ENCODE measurements around the gene RASSF4.

Gene RASSF4

DNA sequence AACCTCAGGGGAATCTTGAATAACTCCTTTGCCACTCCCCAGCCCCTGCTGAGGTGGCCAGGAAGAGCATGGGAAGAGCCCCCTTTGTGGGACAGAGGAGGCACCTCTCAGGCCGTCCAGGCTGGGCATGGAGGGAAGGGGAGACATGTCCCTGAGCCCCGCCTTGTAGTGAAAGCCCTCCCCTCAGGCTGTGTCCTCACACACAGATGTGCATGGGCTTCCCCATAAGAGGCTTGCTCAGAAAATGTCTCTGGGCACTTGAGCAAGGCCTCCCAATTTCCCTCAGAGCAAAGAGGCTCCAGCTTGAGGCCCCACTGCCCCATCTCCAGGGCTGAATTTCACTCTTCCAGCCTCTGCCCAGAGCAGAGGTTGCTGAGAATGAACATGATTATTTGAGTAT lies 44.7 kb upstream of the RASSF4 start:
- in situ Hi-C loops (cut with HindIII; ENCODE audit: low sequenced_read_pairs): no loop called here
- no peak for DNase-seq (ENCODE audit: low read depth, low spot score)
- H3K4me3 ChIP-seq (ENCODE audit: low read depth, low read length): no peak overlapping the region
- TF ChIP-seq, protein P1, sequence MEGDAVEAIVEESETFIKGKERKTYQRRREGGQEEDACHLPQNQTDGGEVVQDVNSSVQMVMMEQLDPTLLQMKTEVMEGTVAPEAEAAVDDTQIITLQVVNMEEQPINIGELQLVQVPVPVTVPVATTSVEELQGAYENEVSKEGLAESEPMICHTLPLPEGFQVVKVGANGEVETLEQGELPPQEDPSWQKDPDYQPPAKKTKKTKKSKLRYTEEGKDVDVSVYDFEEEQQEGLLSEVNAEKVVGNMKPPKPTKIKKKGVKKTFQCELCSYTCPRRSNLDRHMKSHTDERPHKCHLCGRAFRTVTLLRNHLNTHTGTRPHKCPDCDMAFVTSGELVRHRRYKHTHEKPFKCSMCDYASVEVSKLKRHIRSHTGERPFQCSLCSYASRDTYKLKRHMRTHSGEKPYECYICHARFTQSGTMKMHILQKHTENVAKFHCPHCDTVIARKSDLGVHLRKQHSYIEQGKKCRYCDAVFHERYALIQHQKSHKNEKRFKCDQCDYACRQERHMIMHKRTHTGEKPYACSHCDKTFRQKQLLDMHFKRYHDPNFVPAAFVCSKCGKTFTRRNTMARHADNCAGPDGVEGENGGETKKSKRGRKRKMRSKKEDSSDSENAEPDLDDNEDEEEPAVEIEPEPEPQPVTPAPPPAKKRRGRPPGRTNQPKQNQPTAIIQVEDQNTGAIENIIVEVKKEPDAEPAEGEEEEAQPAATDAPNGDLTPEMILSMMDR (IDR thresholded peaks at IDR 0.05; ENCODE audit: low read depth, low read length): no peak

DNA sequence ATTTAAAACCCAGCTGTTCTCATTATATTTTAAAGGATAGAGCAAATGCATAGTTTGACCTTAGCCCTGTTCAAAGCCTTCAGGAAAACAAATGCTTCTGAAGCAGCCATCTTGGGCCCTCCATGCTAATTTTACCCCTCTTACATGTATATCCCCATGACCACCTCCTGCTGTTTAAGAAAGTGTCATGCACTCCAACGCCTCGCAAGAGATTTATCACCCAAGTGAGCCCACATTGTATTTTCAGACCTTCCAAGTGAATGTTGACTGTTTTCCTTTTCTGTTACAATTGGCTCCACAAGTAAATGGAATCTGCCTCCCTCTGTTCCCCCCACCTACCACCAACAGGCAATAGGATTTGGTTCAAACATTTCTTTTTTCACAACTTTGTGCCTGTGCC lies 43.2 kb upstream of the RASSF4 start:
- no peak for DNase-seq (ENCODE audit: low read depth, low spot score)
- H3K4me3 ChIP-seq (ENCODE audit: low read depth, low read length): no peak overlapping the region
- TF ChIP-seq, protein P1 (IDR thresholded peaks at IDR 0.05; ENCODE audit: low read depth, low read length): no peak
- in situ Hi-C loops (cut with HindIII; ENCODE audit: low sequenced_read_pairs): no loop called here

DNA sequence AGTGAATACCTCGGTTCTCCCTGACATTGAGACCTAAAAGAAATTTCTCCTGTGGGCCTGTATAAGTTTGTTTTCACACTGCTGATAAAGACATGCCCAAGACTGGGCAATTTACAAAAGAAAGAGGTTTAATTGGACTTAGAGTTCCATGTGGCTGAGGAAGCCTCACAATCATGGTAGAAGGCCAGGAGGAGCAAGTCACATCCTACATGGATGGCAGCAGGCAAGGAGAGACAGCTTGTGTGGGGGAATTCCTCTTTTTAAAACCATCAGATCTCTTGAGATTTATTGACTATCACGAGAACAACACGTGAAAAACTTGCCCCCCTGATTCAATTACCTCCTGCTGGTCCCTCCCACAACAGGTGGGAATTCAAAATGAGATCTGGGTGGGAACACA lies 41.8 kb upstream of the RASSF4 start:
- no peak for DNase-seq (ENCODE audit: low read depth, low spot score)
- TF ChIP-seq, protein P1 (IDR thresholded peaks at IDR 0.05; ENCODE audit: low read depth, low read length): no peak
- no peak overlapping the region for H3K4me3 ChIP-seq (ENCODE audit: low read depth, low read length)
- in situ Hi-C loops (cut with HindIII; ENCODE audit: low sequenced_read_pairs): no loop called here

DNA sequence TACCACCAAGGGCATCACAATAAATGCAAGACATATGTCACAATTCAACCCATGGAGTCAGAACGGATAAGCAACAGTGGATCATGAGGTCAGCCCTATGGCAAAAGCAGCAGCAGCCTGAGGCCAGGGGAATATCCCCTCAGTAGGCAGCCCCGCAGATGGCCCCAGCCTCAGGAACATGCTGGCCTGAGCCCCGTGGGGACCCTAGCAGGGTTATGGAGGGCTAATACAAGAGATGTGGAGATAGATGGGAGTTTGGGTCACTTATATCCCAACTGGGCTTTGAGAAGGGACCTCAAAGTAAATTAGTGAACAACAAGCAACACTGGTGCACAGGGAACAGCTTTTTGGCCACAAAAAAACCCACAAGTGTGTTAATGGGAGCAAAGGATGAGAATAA lies 39.4 kb upstream of the RASSF4 start:
- in situ Hi-C loops (cut with HindIII; ENCODE audit: low sequenced_read_pairs): no loop called here
- TF ChIP-seq, protein P1 (IDR thresholded peaks at IDR 0.05; ENCODE audit: low read depth, low read length): no peak
- DNase-seq (ENCODE audit: low read depth, low spot score): no peak
- H3K4me3 ChIP-seq (ENCODE audit: low read depth, low read length): no peak overlapping the region

DNA sequence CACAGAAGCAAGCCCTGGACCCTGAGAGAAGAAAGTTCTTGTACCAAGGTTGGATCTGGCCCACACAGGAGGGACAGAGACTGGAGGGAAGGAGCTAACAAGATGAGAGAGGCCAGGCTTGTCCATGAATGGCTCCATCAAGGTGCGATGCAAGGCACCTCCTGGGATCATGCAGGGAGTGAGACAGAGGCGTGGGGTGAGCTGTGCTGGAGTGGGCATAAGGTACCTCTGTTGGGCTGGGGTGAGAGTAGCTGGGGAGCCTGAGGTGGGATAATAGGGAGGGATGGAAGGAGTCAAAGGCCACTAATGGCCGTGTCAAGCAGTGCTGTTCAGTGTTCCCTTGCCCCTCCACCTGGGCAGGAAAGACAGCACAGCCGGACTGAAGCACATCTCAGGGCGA lies 38.5 kb upstream of the RASSF4 start:
- DNase-seq (ENCODE audit: low read depth, low spot score): no peak
- TF ChIP-seq, protein P1 (IDR thresholded peaks at IDR 0.05; ENCODE audit: low read depth, low read length): no peak
- H3K4me3 ChIP-seq (ENCODE audit: low read depth, low read length): no peak overlapping the region
- in situ Hi-C loops (cut with HindIII; ENCODE audit: low sequenced_read_pairs): no loop called here

DNA sequence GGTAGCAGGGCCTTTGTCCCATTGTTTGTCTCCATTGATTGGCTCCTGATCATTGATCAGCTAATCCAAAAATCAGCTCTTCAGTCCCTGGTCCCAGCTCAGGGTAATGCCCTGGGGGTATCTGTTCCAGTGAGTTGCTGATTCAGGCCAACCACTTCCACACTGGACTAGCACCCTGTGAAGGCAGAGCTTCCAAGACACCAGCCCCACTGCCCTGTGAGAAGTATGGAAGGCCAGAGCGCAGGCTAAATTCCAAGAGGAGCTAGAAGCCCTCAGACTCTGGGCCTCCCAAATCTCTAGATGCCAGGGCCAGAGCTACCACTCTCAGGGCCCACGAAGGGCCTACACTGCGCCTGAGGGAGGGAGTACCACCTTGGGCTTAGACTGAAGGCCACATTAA lies 38.1 kb upstream of the RASSF4 start:
- DNase-seq (ENCODE audit: low read depth, low spot score): no peak
- in situ Hi-C loops (cut with HindIII; ENCODE audit: low sequenced_read_pairs): no loop called here
- TF ChIP-seq, protein P1 (IDR thresholded peaks at IDR 0.05; ENCODE audit: low read depth, low read length): no peak
- H3K4me3 ChIP-seq (ENCODE audit: low read depth, low read length): no peak overlapping the region

DNA sequence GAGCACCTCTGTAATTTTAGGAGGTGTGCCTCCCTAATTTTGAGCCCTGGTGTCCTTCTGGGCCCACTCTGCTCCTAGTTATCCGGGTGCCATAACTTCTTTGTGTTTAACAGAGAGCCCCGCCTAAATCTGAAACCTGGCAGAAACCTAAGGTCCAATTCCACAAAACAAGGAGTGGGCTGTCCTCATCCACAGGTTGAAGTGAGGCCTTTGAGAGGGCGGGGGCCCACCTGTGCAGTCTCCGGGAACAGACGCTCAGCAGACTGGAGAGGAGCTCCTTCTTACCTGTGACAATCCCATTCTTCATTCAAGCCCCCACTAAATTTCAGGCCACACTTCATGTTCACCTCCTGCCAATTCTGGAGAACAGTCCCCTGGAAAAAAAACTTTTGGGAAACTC lies 37.6 kb upstream of the RASSF4 start:
- in situ Hi-C loops (cut with HindIII; ENCODE audit: low sequenced_read_pairs): no loop called here
- TF ChIP-seq, protein P1 (IDR thresholded peaks at IDR 0.05; ENCODE audit: low read depth, low read length): no peak
- H3K4me3 ChIP-seq (ENCODE audit: low read depth, low read length): no peak overlapping the region
- DNase-seq (ENCODE audit: low read depth, low spot score): no peak
